Naive B cell (primary cell): ENCODE results near the gene LDLR. TPM values are rescaled to one million over a fixed set of nuclear protein-coding genes. Genes with fewer than 3 reads are reported as not detected.
"Not testable (repeated sequence)": the region's sequence is repeated elsewhere in the genome, so short reads cannot be mapped to it uniquely, and the experiment has no call there.

ENCODE experiments used
- ATAC-seq, 2 donors: fragments of 150-1000 bp; cut with Tn5 transposase; 2 replicates each; pipeline ENCODE4 v1.10.0; 2021; ENCODE audit warnings: low read depth in 2 of 2, mild to moderate bottlenecking in 2 of 2, moderate library complexity in 2 of 2
- DNase-seq: peaks from one replicate; pipeline ENCODE4 v3.0.0; 2022
- H3K27ac Mint-ChIP-seq, 6 donors: one replicate each; pipeline ENCODE4 v1.8.0; 2020 to 2022; ENCODE audit warnings: mild to moderate bottlenecking in 6 of 6, mixed read lengths in 6 of 6, moderate library complexity in 5 of 6, inconsistent platforms in 2 of 6
- H3K27me3 Mint-ChIP-seq, 3 donors: one replicate each; pipeline ENCODE4 v1.8.0; 2021 to 2022; ENCODE audit warnings: mixed read lengths in 3 of 3, mild to moderate bottlenecking in 1 of 3
- H3K36me3 Mint-ChIP-seq, 2 donors: one replicate each; pipeline ENCODE4 v1.8.0; 2020 to 2022; ENCODE audit warnings: mixed read lengths in 2 of 2, inconsistent platforms in 1 of 2, mild to moderate bottlenecking in 1 of 2
- H3K4me1 Mint-ChIP-seq, 3 donors: one replicate each; pipeline ENCODE4 v1.8.0; 2020 to 2022; ENCODE audit warnings: mixed read lengths in 3 of 3, inconsistent platforms in 1 of 3, mild to moderate bottlenecking in 1 of 3, moderate library complexity in 1 of 3
- H3K4me3 Mint-ChIP-seq, 8 donors: one replicate each; pipeline ENCODE4 v1.8.0; 2020 to 2022; ENCODE audit warnings: mild to moderate bottlenecking in 8 of 8, mixed read lengths in 8 of 8, moderate library complexity in 8 of 8, inconsistent platforms in 2 of 8
- H3K9me3 Mint-ChIP-seq, 7 donors: one replicate each; pipeline ENCODE4 v1.8.0; 2020 to 2022; ENCODE audit warnings: mixed read lengths in 7 of 7, mild to moderate bottlenecking in 5 of 7, inconsistent platforms in 2 of 7, moderate library complexity in 1 of 7
- polyA plus RNA-seq, 6 donors: library from polyadenylated mRNA; unstranded; fragments of 300-500 nt; fragmentation: Illumina TruSeq; gene quantifications; one replicate each; pipeline ENCODE4 v1.2.3, GENCODE V29; 2021; ENCODE audit warnings: low read depth in 6 of 6

LDLR gene
- polyA plus RNA-seq, 6 donors from 2014 or later, result 0.35 to 2.6 (median 1.0) TPM

- Mint-ChIP-seq H3K27me3 (peaks cover 25 to 52% (median 30%) of the 10 kb centered on the region in 3 donors), H3K27ac (no peak overlapping the region)
Observed at GRCh38 chr19:11079999-11080398, 9.3 kb upstream of the LDLR start.

DNA sequence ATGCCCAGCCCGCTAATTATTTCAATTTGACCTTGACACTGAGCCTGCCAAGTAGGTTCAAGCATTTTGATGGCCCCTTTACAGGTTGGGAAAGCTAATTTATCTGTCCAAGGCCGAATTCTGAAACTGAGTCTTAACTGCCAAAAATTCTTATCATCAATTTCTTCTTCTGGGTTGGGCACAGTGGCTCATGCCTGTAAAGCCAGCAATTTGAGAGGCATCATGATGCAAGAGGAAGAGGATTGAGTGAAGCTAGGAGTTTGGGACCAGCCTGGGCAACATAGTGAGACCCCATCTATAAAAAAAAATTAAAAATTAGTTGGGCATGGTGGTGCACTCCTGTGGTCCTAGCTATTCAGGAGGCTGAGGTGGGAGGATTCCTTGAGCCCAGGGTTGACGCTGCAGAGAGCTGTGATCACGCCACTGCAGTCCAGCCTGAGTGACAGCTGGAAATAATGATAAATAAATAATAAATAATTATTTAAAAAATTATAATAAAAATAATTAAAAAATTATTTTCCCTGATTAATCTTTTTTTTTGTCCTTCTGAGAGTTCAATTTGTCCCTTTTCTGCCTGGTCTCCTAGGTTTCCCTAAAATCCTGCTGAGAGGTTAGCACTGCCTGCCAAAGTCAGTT is 1.3 kb upstream of the LDLR start:
- Mint-ChIP-seq H3K36me3 (no peaks in the 10 kb centered on the region), H3K4me3 (no peak overlapping the region), H3K9me3 (peaks cover 0 to 17% (median 11%) of the 10 kb centered on the region in 7 donors), H3K27ac (no peak overlapping the region), H3K27me3 (peaks cover 6 to 27% (median 21%) of the 10 kb centered on the region in 3 donors), H3K4me1 (peaks cover 4 to 26% (median 16%) of the 10 kb centered on the region in 3 donors)
- DNase-seq, result no peak
- no peak for ATAC-seq

More at GRCh38 chr19:11079999-11080398, 9.3 kb upstream of the LDLR start:
- Mint-ChIP-seq H3K4me3 (peak overlapping the region in 1 of 8 donors; percentile 42), H3K36me3 (no peaks in the 10 kb centered on the region), H3K9me3 (peaks cover 0 to 1% (median 0%) of the 10 kb centered on the region in 7 donors), H3K4me1 (peaks cover 0 to 4% (median 3%) of the 10 kb centered on the region in 3 donors)
- ATAC-seq (no peak), DNase-seq (no peak)

DNA sequence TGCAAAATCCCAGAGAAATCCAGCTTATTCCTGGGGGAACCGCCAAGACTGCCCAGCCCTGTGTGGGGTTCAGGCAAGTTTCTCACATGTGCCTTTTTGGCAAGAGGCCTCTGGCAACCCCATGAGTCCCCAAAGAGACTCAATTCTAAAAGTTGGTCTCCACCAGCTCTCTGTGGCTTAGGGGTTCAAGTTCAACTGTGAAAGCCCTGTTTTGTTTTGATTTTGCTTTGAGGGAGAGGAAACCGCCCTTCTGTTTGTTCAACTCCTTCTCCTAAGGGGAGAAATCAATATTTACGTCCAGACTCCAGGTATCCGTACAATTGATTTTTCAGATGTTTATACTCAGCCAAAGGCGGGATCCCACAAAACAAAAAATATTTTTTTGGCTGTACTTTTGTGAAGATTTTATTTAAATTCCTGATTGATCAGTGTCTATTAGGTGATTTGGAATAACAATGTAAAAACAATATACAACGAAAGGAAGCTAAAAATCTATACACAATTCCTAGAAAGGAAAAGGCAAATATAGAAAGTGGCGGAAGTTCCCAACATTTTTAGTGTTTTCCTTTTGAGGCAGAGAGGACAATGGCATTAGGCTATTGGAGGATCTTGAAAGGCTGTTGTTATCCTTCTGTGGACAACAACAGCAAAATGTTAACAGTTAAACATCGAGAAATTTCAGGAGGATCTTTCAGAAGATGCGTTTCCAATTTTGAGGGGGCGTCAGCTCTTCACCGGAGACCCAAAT is 583 bp upstream of the LDLR start:
- no peak for DNase-seq
- Mint-ChIP-seq H3K27ac (peak overlapping the region in 5 of 6 donors; percentile 10 to 83 (median 52)), H3K36me3 (no peaks in the 10 kb centered on the region), H3K4me1 (peaks cover 4 to 31% (median 19%) of the 10 kb centered on the region in 3 donors), H3K27me3 (peaks cover 4 to 27% (median 22%) of the 10 kb centered on the region in 3 donors), H3K9me3 (peaks cover 0 to 18% (median 13%) of the 10 kb centered on the region in 7 donors), H3K4me3 (peak overlapping the region in 7 of 8 donors; percentile 65 to 83 (median 70))
- ATAC-seq, result no peak

DNA sequence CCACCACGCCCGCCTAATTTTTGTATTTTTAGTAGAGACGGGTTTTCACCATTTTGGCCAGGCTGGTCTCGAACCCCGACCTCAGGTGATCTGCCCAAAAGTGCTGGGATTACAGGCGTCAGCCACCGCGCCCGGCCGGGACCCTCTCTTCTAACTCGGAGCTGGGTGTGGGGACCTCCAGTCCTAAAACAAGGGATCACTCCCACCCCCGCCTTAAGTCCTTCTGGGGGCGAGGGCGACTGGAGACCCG is 676 bp downstream of the LDLR start:
- not testable (repeated sequence) for DNase-seq, H3K36me3 Mint-ChIP-seq, ATAC-seq
- peaks cover 9 to 39% (median 26%) of the 10 kb centered on the region in 3 donors for H3K4me1 Mint-ChIP-seq
- peak overlapping the region in 6 of 8 donors; percentile 56 to 83 (median 70) for H3K4me3 Mint-ChIP-seq
- peak overlapping the region in 2 of 6 donors; percentile 78 to 82 for H3K27ac Mint-ChIP-seq
- peaks cover 0 to 18% (median 13%) of the 10 kb centered on the region in 7 donors for H3K9me3 Mint-ChIP-seq
- peaks cover 0 to 28% (median 20%) of the 10 kb centered on the region in 3 donors for H3K27me3 Mint-ChIP-seq

- H3K27me3 Mint-ChIP-seq, result peaks cover 0 to 30% (median 23%) of the 10 kb centered on the region in 3 donors
- ATAC-seq (peak; percentile 78 to 83), DNase-seq (peak; percentile 83)
- peaks cover 0 to 18% (median 13%) of the 10 kb centered on the region in 7 donors for H3K9me3 Mint-ChIP-seq
- H3K36me3 Mint-ChIP-seq, result no peaks in the 10 kb centered on the region
- H3K4me3 Mint-ChIP-seq, result peak overlapping the region; percentile 68 to 87 (median 76)
- H3K27ac Mint-ChIP-seq, result peak overlapping the region in 4 of 6 donors; percentile 7 to 81 (median 50)
- H3K4me1 Mint-ChIP-seq, result peaks cover 12 to 44% (median 31%) of the 10 kb centered on the region in 3 donors
Observed at GRCh38 chr19:11090264-11090996, 1.2 kb downstream of the LDLR start.

DNA sequence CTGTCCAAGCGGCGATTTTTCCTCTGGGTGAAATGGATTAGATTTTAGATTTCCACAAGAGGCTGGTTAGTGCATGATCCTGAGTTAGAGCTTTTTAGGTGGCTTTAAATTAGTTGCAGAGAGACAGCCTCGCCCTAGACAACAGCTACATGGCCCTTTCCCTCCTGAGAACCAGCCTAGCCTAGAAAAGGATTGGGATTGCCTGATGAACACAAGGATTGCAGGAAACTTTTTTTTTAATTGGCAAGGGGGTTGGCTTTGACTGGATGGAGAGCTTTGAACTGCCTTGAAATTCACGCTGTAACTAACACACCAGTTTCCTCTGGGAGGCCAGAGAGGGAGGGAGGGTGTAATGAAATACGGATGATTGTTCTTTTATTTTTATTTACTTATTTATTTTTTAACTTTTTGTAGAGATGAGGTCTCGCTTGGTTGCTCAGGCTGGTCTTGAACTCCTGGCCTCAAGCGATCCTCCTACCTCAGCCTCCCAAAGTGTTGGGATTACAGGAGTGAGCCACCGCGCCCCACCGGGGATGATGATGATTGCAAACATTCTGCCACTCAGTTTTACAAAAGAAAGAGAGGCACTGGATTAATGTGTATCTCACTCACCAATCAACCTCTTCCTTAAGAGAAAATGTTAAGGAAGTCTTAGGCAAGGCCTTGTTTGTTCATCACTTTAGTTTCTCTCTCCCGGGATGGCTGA is 1.9 kb downstream of the LDLR start:
- Mint-ChIP-seq H3K27ac (peak overlapping the region in 5 of 6 donors; percentile 7 to 81 (median 76)), H3K4me3 (peak overlapping the region; percentile 68 to 87 (median 76)), H3K27me3 (peaks cover 0 to 36% (median 25%) of the 10 kb centered on the region in 3 donors), H3K4me1 (peaks cover 15 to 51% (median 38%) of the 10 kb centered on the region in 3 donors), H3K36me3 (peaks cover 0 to 2% of the 10 kb centered on the region in 2 donors), H3K9me3 (peaks cover 0 to 20% (median 13%) of the 10 kb centered on the region in 7 donors)
- ATAC-seq (no peak), DNase-seq (no peak)

- H3K4me1 Mint-ChIP-seq, result peaks cover 19 to 56% (median 43%) of the 10 kb centered on the region in 3 donors
- H3K4me3 Mint-ChIP-seq, result peak overlapping the region in 4 of 8 donors; percentile 8 to 68 (median 47)
- ATAC-seq (no peak), DNase-seq (no peak)
- H3K36me3 Mint-ChIP-seq, result peaks cover 0 to 6% of the 10 kb centered on the region in 2 donors
- peak overlapping the region in 1 of 6 donors; percentile 57 for H3K27ac Mint-ChIP-seq
- peaks cover 0 to 24% (median 13%) of the 10 kb centered on the region in 7 donors for H3K9me3 Mint-ChIP-seq
- peaks cover 0 to 40% (median 30%) of the 10 kb centered on the region in 3 donors for H3K27me3 Mint-ChIP-seq
Observed at GRCh38 chr19:11091703-11092153, 2.5 kb downstream of the LDLR start.

DNA sequence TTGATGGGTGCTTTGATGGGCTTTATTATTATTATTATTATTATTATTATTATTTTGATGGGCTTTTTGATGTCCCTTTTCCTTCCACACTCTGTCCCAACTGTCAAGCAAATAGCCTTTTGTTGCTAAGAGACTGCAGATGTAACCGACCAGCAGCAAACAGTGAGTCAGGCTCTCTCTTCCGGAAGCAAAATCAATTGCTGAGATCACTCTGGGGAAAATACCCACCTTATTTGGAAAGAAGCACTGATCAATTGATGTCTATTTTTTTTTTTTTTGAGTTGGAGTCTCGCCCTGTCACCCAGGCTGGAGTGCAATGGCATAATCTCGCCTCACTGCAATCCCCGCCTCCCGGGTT is 2.9 kb downstream of the LDLR start:
- Mint-ChIP-seq H3K36me3 (peaks cover 0 to 6% of the 10 kb centered on the region in 2 donors), H3K27me3 (peaks cover 0 to 40% (median 30%) of the 10 kb centered on the region in 3 donors), H3K4me1 (peaks cover 19 to 56% (median 43%) of the 10 kb centered on the region in 3 donors), H3K27ac (peak overlapping the region in 5 of 6 donors; percentile 85 to 98 (median 94)), H3K4me3 (peak overlapping the region in 2 of 8 donors; percentile 40 to 68), H3K9me3 (peaks cover 0 to 24% (median 13%) of the 10 kb centered on the region in 7 donors)
- no peak for ATAC-seq
- no peak for DNase-seq

- no peak for DNase-seq
- Mint-ChIP-seq H3K4me3 (peak overlapping the region in 1 of 8 donors; percentile 16), H3K9me3 (peaks cover 0 to 26% (median 13%) of the 10 kb centered on the region in 7 donors), H3K27ac (peak overlapping the region in 3 of 6 donors; percentile 70 to 97 (median 85)), H3K4me1 (peaks cover 19 to 56% (median 43%) of the 10 kb centered on the region in 3 donors), H3K27me3 (peaks cover 0 to 35% (median 24%) of the 10 kb centered on the region in 3 donors), H3K36me3 (peaks cover 0 to 7% of the 10 kb centered on the region in 2 donors)
- ATAC-seq, result no peak
Observed at GRCh38 chr19:11093689-11094238, 4.5 kb downstream of the LDLR start.

DNA sequence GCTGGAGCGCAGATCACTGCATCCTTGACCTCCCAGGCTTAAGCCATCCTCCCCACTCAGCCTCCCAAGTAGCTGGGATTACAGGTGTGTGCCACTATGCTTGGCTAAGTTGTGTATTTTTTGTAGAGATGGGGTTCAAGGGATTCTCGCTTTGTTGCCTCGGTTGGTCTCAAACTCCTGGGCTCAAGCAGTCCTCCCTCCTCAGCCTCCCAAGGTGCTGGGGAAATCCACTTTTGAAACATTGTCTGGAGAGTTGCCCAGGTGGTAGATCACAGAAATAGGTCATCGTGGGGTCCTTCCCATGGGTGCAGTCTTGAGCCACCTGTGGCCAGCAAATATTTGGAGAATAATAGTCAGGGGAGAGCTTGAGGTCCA is 5.2 kb downstream of the LDLR start:
- DNase-seq, result no peak
- Mint-ChIP-seq H3K36me3 (peaks cover 0 to 12% of the 10 kb centered on the region in 2 donors), H3K9me3 (peaks cover 0 to 26% (median 17%) of the 10 kb centered on the region in 7 donors), H3K4me1 (peaks cover 19 to 50% (median 43%) of the 10 kb centered on the region in 3 donors), H3K4me3 (peak overlapping the region in 4 of 8 donors; percentile 6 to 61 (median 44)), H3K27me3 (peaks cover 0 to 34% (median 25%) of the 10 kb centered on the region in 3 donors), H3K27ac (peak overlapping the region; percentile 56 to 97 (median 82))
- ATAC-seq, result no peak

DNA sequence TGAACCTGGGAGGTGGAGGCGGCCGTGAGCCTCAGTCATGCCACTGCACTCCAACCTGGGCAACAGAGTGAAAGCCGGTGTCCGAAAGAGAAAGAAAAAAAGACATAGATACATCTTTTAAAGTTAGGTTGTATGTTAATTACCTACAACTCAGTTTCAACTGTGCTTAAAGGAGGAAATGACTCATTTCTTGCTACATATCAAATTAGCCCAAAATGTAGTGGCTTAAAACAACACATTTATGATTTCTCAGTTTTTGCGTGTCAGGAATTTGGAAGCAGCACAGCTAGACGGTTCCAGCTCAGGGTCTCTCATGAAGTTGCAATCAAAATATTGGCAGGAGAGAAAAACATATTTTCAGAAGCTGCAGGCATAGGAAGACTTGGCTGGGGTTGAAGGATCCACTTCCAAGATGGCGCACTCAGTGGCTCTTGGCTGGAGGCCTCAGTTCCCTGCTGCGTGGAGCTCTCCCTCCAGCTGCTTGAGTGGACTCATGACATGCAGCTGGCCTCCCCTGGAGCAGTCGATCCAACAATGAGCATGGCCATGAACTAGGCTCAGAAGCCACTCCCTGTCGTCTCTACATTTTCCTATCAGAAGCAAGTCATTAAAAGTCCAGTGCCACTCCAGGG is 7.1 kb downstream of the LDLR start:
- peaks cover 8 to 12% of the 10 kb centered on the region in 2 donors for H3K36me3 Mint-ChIP-seq
- peaks cover 8 to 40% (median 33%) of the 10 kb centered on the region in 3 donors for H3K27me3 Mint-ChIP-seq

More for the DNA sequence above, 7.1 kb downstream of the LDLR start:
- H3K4me1 Mint-ChIP-seq, result peaks cover 16 to 43% (median 34%) of the 10 kb centered on the region in 3 donors
- peak overlapping the region in 5 of 8 donors; percentile 2 to 50 (median 26) for H3K4me3 Mint-ChIP-seq
- peaks cover 4 to 36% (median 15%) of the 10 kb centered on the region in 7 donors for H3K9me3 Mint-ChIP-seq
- H3K27ac Mint-ChIP-seq, result peak overlapping the region in 3 of 6 donors; percentile 31 to 81 (median 61)
- no peak for DNase-seq
- peak in 1 of 2 donors; percentile 6 for ATAC-seq
